Smooth muscle cell of the brain vasculature (primary cell): Measurements from ENCODE around the gene SLITRK3.
A peak's percentile ranks its signal among the peaks of the same experiment; 100 is the strongest.

Experiments used
- DNase-seq: peaks from one replicate; pipeline ENCODE4 v3.0.0-alpha.2; 2012; ENCODE audit warnings: low read depth, low spot score

The SLITRK3 gene

GRCh38 chr3:165195640-165196576, at the start of gene SLITRK3:
Gene SLITRK3, minus strand, starts transcription at chr3:165196384. Its CDS starts 5,554 bp downstream, at chr3:165190830.
- no peak for DNase-seq

GRCh38 chr3:165243597-165243996, 47.4 kb upstream of the SLITRK3 start:
- no peak for DNase-seq

- DNase-seq: no peak
These were observed 37.5 kb upstream of the SLITRK3 start for GRCh38 chr3:165233501-165234195.

GRCh38 chr3:165225604-165226003, 29.4 kb upstream of the SLITRK3 start:
- no peak for DNase-seq

GRCh38 chr3:165217739-165218138, 21.6 kb upstream of the SLITRK3 start:
- no peak for DNase-seq

- DNase-seq: no peak
These were observed 16.4 kb upstream of the SLITRK3 start for GRCh38 chr3:165212580-165212979.

GRCh38 chr3:165211721-165212120, 15.5 kb upstream of the SLITRK3 start:
- DNase-seq: no peak

- no peak for DNase-seq
These were observed 14.5 kb upstream of the SLITRK3 start for GRCh38 chr3:165210727-165211126.

GRCh38 chr3:165210132-165210531, 13.9 kb upstream of the SLITRK3 start:
- DNase-seq: no peak

- peak; percentile 57 for DNase-seq
These were observed 10.5 kb upstream of the SLITRK3 start for GRCh38 chr3:165206454-165207266.

GRCh38 chr3:165204445-165204844, 8.3 kb upstream of the SLITRK3 start:
- DNase-seq: no peak

GRCh38 chr3:165202995-165203394, 6.8 kb upstream of the SLITRK3 start:
- no peak for DNase-seq

- no peak for DNase-seq
These were observed 5.8 kb upstream of the SLITRK3 start for GRCh38 chr3:165201964-165202363.

- no peak for DNase-seq
These were observed 1.3 kb upstream of the SLITRK3 start for GRCh38 chr3:165197481-165197800.

- DNase-seq: no peak
These were observed 645 bp upstream of the SLITRK3 start for GRCh38 chr3:165196577-165197480.

- no peak for DNase-seq
These were observed 944 bp downstream of the SLITRK3 start for GRCh38 chr3:165195241-165195639.

- DNase-seq: no peak
These were observed 1.5 kb downstream of the SLITRK3 start for GRCh38 chr3:165194511-165195240.

- no peak for DNase-seq
These were observed 2.6 kb downstream of the SLITRK3 start for GRCh38 chr3:165193366-165194254.

- DNase-seq: no peak
These were observed 3.5 kb downstream of the SLITRK3 start for GRCh38 chr3:165192610-165193192.
